ENCODE data around the gene PDE4D.

Gene PDE4D

GRCh38 chr5:59716966-59717500, 176.5 kb downstream of the PDE4D start:
- TF ChIP-seq CTCF (IDR thresholded peaks at IDR 0.05; ENCODE audit: insufficient read depth, low read depth, low read length, missing control alignments): no peak
- no peak overlapping the region for H3K4me3 ChIP-seq (ENCODE audit: low read length)
- DNase-seq (ENCODE audit: low read depth): no peak

- no peak overlapping the region for H3K4me3 ChIP-seq (ENCODE audit: low read length)
- TF ChIP-seq CTCF (IDR thresholded peaks at IDR 0.05; ENCODE audit: insufficient read depth, low read depth, low read length, missing control alignments): no peak
- peak; percentile 70 for DNase-seq (ENCODE audit: low read depth)
Observed at GRCh38 chr5:59716029-59716428, 177.5 kb downstream of the PDE4D start.

- no peak overlapping the region for H3K4me3 ChIP-seq (ENCODE audit: low read length)
- TF ChIP-seq CTCF (IDR thresholded peaks at IDR 0.05; ENCODE audit: insufficient read depth, low read depth, low read length, missing control alignments): no peak
- DNase-seq (ENCODE audit: low read depth): no peak
Observed at GRCh38 chr5:59715228-59715627, 178.3 kb downstream of the PDE4D start.

- no peak for TF ChIP-seq CTCF (IDR thresholded peaks at IDR 0.05; ENCODE audit: insufficient read depth, low read depth, low read length, missing control alignments)
- DNase-seq (ENCODE audit: low read depth): no peak
- no peak overlapping the region for H3K4me3 ChIP-seq (ENCODE audit: low read length)
Observed at GRCh38 chr5:59713498-59713844, 180.1 kb downstream of the PDE4D start.

GRCh38 chr5:59712836-59713497, 180.6 kb downstream of the PDE4D start:
- no peak for DNase-seq (ENCODE audit: low read depth)
- no peak for TF ChIP-seq CTCF (IDR thresholded peaks at IDR 0.05; ENCODE audit: insufficient read depth, low read depth, low read length, missing control alignments)

GRCh38 chr5:59711310-59711709, 182.2 kb downstream of the PDE4D start:
- H3K4me3 ChIP-seq (ENCODE audit: low read length): no peak overlapping the region
- no peak for DNase-seq (ENCODE audit: low read depth)

More at GRCh38 chr5:59712836-59713497, 180.6 kb downstream of the PDE4D start:
- H3K4me3 ChIP-seq (ENCODE audit: low read length): no peak overlapping the region

More at GRCh38 chr5:59711310-59711709, 182.2 kb downstream of the PDE4D start:
- TF ChIP-seq CTCF (IDR thresholded peaks at IDR 0.05; ENCODE audit: insufficient read depth, low read depth, low read length, missing control alignments): no peak

Measured in epithelial cell of esophagus (primary cell).